Lower leg skin (tissue), 3 donors: ENCODE measurements around the gene PACRGL.

Experiments
- POLR2A ChIP-seq, 2 donors: fragments of 450-650 bp; IDR thresholded peaks; one replicate each; pipeline ENCODE4 v1.6.1; 2016 to 2017; ENCODE audit warnings: antibody characterized with exemption in 2 of 2, mild to moderate bottlenecking in 1 of 2, moderate library complexity in 1 of 2
- TF ChIP-seq, protein P1 (sequence below), 3 donors: fragments of 450-650 bp; IDR thresholded peaks; one replicate each; pipeline ENCODE4 v1.5.1; 2016; ENCODE audit warnings: antibody characterized with exemption in 3 of 3, mild to moderate bottlenecking in 3 of 3, moderate library complexity in 2 of 3

GRCh38 chr4:20687864-20688263, 12.4 kb upstream of the PACRGL start:
- TF ChIP-seq POLR2A (IDR thresholded peaks at IDR 0.05) = no peak
- TF ChIP-seq, protein P1, sequence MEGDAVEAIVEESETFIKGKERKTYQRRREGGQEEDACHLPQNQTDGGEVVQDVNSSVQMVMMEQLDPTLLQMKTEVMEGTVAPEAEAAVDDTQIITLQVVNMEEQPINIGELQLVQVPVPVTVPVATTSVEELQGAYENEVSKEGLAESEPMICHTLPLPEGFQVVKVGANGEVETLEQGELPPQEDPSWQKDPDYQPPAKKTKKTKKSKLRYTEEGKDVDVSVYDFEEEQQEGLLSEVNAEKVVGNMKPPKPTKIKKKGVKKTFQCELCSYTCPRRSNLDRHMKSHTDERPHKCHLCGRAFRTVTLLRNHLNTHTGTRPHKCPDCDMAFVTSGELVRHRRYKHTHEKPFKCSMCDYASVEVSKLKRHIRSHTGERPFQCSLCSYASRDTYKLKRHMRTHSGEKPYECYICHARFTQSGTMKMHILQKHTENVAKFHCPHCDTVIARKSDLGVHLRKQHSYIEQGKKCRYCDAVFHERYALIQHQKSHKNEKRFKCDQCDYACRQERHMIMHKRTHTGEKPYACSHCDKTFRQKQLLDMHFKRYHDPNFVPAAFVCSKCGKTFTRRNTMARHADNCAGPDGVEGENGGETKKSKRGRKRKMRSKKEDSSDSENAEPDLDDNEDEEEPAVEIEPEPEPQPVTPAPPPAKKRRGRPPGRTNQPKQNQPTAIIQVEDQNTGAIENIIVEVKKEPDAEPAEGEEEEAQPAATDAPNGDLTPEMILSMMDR (IDR thresholded peaks at IDR 0.05) = no peak
